ENCODE results near the gene ARV1. TPM values are rescaled to one million over a fixed set of nuclear protein-coding genes. Genes with fewer than 3 reads are reported as not detected.

ARV1 gene
- total RNA-seq, 4 donors from 2014 or later = 16.6 to 23.4 (median 21.9) TPM

DNA sequence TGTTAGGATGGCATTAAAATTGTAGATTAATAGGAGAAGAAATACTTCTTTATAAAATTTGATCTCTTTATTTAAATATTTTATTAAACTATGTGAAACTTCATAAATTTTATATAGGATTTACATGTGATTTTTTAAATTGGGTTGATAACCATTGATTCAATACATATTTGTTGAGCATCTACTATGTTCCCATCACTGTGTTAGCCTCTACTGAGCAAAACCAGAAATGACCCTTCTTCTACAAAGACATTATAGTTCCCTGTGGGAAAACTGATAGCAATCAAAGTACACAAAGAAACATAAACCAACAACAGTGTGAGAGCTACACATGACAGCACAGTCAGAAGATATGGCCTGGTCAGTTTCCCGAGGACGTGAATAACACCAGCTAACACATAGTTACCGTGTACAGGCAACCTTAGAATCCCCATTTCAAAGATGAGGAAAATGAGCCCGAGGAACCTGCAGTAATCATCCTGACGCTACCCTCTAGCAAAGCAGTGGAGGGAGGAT, 12.5 kb upstream of the ARV1 start:
- no peak overlapping the region for H3K4me3 ChIP-seq (ENCODE audit: low read depth, poor library complexity, severe bottlenecking)
- intact Hi-C loops (cut with DNase I; ENCODE audit: low total_unique reads) = no loop called here
- DNase-seq (ENCODE audit: low spot score in 2 of 2) = no peak
- 96 to 97% methylated on average over 5 of the region's 5 CpGs for WGBS, 2 donors
- TF ChIP-seq, protein P1, sequence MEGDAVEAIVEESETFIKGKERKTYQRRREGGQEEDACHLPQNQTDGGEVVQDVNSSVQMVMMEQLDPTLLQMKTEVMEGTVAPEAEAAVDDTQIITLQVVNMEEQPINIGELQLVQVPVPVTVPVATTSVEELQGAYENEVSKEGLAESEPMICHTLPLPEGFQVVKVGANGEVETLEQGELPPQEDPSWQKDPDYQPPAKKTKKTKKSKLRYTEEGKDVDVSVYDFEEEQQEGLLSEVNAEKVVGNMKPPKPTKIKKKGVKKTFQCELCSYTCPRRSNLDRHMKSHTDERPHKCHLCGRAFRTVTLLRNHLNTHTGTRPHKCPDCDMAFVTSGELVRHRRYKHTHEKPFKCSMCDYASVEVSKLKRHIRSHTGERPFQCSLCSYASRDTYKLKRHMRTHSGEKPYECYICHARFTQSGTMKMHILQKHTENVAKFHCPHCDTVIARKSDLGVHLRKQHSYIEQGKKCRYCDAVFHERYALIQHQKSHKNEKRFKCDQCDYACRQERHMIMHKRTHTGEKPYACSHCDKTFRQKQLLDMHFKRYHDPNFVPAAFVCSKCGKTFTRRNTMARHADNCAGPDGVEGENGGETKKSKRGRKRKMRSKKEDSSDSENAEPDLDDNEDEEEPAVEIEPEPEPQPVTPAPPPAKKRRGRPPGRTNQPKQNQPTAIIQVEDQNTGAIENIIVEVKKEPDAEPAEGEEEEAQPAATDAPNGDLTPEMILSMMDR (IDR thresholded peaks at IDR 0.05) = no peak
- TF ChIP-seq POLR2A (IDR thresholded peaks at IDR 0.05) = no peak

DNA sequence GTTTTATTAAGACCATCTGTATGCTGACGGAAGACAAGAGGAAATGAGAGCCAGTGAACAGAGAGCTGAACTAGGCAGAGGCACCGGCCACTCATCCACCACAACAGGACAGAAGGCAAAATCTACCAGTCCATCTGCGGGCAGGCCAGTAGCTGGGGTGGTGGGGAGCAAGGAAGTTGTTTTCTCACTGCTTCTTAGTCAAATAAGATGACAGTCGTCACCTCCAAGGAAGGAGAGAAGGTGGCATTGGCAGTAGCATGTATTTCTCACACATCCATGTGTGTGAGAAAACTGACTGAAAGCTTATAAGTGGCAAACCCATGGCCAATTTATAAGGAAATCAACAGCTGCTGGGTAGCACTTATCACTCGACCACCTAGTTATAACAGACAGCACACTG, 8.5 kb upstream of the ARV1 start:
- no peak for TF ChIP-seq POLR2A (IDR thresholded peaks at IDR 0.05)
- TF ChIP-seq, protein P1 (IDR thresholded peaks at IDR 0.05) = no peak
- no peak for DNase-seq (ENCODE audit: low spot score in 2 of 2)
- WGBS, 2 donors = 82 to 86% methylated on average over 5 of the region's 5 CpGs
- intact Hi-C loops (cut with DNase I; ENCODE audit: low total_unique reads) = no loop called here
- H3K4me3 ChIP-seq (ENCODE audit: low read depth, poor library complexity, severe bottlenecking) = no peak overlapping the region

DNA sequence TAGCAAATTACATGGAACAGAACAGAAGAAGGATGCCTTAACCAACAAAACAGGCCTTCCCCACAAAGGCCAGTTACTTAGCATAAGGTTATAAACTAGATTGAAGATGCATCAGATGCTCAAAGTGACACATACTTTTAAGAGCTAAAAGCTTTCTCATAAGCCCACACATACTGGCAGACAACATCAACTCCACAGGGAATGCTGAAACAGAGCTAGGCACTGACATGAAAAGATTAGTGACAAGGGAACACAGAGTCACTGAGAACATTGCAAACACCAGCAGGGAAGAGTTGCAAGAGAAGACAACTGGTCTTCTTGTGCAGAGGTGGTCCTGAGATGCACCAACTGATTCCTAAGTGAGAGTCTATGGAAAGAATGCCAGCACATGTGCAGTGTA, 7.1 kb upstream of the ARV1 start:
- DNase-seq (ENCODE audit: low spot score in 2 of 2) = no peak
- H3K4me3 ChIP-seq (ENCODE audit: low read depth, poor library complexity, severe bottlenecking) = no peak overlapping the region
- TF ChIP-seq POLR2A (IDR thresholded peaks at IDR 0.05) = no peak
- TF ChIP-seq, protein P1 (IDR thresholded peaks at IDR 0.05) = no peak
- intact Hi-C loops (cut with DNase I; ENCODE audit: low total_unique reads) = no loop called here

DNA sequence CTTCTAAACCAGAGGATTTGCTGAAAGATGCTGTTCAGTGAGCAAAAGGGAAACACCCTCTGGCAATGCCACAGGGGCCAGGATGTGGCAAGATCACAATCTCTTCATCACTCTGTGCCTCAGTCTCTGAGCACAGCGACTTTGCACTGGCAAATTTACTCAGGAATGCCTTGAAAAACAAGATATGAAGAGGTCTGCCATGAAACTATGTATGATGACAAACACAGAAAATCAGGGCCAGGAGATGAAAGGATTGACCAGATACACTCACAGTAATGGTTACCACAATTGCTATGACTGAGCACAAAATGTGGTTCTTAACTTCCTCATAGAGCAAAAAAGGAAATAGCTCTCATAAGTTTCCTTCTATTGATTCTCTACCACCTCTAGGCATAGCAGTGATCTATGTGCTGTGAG, 6.0 kb upstream of the ARV1 start:
- TF ChIP-seq POLR2A (IDR thresholded peaks at IDR 0.05) = no peak
- TF ChIP-seq, protein P1 (IDR thresholded peaks at IDR 0.05) = no peak
- no peak overlapping the region for H3K4me3 ChIP-seq (ENCODE audit: low read depth, poor library complexity, severe bottlenecking)
- 74 to 77% methylated on average over 1 of the region's 1 CpG for WGBS, 2 donors
- intact Hi-C loops (cut with DNase I; ENCODE audit: low total_unique reads) = no loop called here
- no peak for DNase-seq (ENCODE audit: low spot score in 2 of 2)

DNA sequence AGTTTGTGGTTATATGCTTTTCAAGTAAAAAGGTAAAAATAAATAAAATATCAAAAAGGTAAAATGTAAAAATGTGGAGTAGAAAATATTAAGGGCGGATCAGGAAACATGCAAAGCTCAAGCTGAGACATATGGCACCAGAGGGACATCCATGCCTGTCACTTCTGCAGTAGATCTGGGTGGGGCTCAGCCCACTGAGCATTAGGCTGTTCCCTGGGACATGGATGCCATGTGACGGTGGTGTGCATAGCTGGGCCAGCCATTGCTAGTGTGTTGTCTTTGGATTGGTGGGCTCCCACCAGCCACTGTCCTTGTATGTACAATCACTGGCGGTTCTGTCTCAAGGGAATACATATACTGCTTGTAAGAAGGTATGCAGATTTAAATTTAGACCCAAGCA, 3.3 kb upstream of the ARV1 start:
- intact Hi-C loops (cut with DNase I; ENCODE audit: low total_unique reads) = no loop called here
- H3K4me3 ChIP-seq (ENCODE audit: low read depth, poor library complexity, severe bottlenecking) = no peak overlapping the region
- 62 to 84% methylated on average over 3 of the region's 3 CpGs for WGBS, 2 donors
- DNase-seq (ENCODE audit: low spot score in 2 of 2) = no peak
- TF ChIP-seq POLR2A (IDR thresholded peaks at IDR 0.05) = no peak
- TF ChIP-seq, protein P1 (IDR thresholded peaks at IDR 0.05) = no peak

DNA sequence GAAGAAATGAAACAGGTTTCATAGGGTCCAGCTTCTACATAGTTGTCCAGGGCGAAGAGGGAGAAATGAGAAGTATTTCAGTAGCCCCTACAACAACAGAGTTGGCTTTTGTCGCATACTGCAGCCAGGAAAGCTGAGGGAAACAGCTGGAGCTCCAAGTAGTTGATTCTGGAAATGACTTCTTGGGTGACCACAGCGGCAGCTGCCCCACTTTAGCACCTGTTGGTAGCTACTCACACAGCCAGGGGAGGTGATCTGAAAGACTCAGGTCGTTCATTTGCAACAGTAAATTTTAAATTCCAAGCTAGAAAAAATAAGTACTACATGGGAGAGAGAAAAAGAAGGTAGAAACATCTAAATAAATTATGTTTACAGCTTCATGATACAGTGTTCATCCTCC, 2.5 kb upstream of the ARV1 start:
- DNase-seq (ENCODE audit: low spot score in 2 of 2) = no peak
- TF ChIP-seq, protein P1 (IDR thresholded peaks at IDR 0.05) = no peak
- no peak for TF ChIP-seq POLR2A (IDR thresholded peaks at IDR 0.05)
- intact Hi-C loops (cut with DNase I; ENCODE audit: low total_unique reads) = no loop called here
- 91 to 94% methylated on average over 4 of the region's 4 CpGs for WGBS, 2 donors
- H3K4me3 ChIP-seq (ENCODE audit: low read depth, poor library complexity, severe bottlenecking) = no peak overlapping the region
